Progenitor cell of endocrine pancreas (in vitro differentiated cells): Measurements from ENCODE around the gene DOP1A. TPM values are rescaled to one million over a fixed set of nuclear protein-coding genes. Genes with fewer than 3 reads are reported as not detected.

Experiments used
- DNase-seq: peaks from one replicate; pipeline ENCODE4 v3.0.0; 2021; ENCODE audit warnings: low spot score; ENCODE audit not compliant: unreplicated experiment
- H3K27ac Mint-ChIP-seq: 2 replicates; pipeline ENCODE4 v1.8.0; 2021; ENCODE audit warnings: mild to moderate bottlenecking, moderate library complexity, mixed read lengths
- H3K27me3 Mint-ChIP-seq: 2 replicates; pipeline ENCODE4 v1.8.0; 2021; ENCODE audit warnings: mixed read lengths
- H3K36me3 Mint-ChIP-seq: 2 replicates; pipeline ENCODE4 v1.8.0; 2022; ENCODE audit warnings: mixed read lengths; ENCODE audit not compliant: insufficient read depth
- H3K4me1 Mint-ChIP-seq: 2 replicates; pipeline ENCODE4 v1.8.0; 2021; ENCODE audit warnings: low read depth, mixed read lengths
- H3K4me3 Mint-ChIP-seq: 2 replicates; pipeline ENCODE4 v1.8.0; 2021; ENCODE audit warnings: low read depth, mild to moderate bottlenecking, moderate library complexity, mixed read lengths
- H3K9me3 Mint-ChIP-seq: 2 replicates; pipeline ENCODE4 v1.8.0; 2021; ENCODE audit warnings: low read depth, mixed read lengths
- total RNA-seq: library from RNA; stranded (reverse); gene quantifications from 2 replicates; pipeline ENCODE4 v1.2.1, GENCODE V29; 2021
- TF ChIP-seq, protein P1 (sequence below): fragments of 200-600 bp; sonication (generic); IDR thresholded peaks from one replicate; pipeline ENCODE4 v1.5.0; 2021; ENCODE audit warnings: antibody characterized with exemption, mild to moderate bottlenecking; ENCODE audit not compliant: unreplicated experiment

The DOP1A gene
- total RNA-seq, 1 donor from 2014 or later, result 47.1 TPM

DNA sequence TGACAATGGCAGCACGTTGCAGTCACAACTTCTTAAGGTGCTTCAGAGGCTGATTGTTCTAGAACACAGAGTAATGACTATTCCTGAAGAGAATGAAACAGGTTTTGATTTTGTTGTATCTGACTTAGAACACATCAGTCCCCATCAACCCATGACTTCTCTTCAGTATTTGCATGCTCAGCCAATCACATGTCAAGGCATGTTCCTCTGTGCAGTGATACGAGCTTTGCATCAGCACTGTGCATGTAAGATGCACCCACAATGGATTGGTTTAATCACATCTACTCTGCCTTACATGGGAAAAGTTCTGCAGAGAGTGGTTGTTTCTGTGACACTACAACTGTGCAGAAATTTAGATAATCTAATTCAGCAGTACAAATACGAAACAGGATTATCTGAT lies 71.3 kb downstream of the DOP1A start:
- Mint-ChIP-seq H3K36me3 (peaks cover 25% of the 10 kb centered on the region), H3K9me3 (no peaks in the 10 kb centered on the region), H3K4me3 (no peak overlapping the region), H3K4me1 (no peaks in the 10 kb centered on the region), H3K27me3 (no peaks in the 10 kb centered on the region), H3K27ac (no peak overlapping the region)
- TF ChIP-seq, protein P1, sequence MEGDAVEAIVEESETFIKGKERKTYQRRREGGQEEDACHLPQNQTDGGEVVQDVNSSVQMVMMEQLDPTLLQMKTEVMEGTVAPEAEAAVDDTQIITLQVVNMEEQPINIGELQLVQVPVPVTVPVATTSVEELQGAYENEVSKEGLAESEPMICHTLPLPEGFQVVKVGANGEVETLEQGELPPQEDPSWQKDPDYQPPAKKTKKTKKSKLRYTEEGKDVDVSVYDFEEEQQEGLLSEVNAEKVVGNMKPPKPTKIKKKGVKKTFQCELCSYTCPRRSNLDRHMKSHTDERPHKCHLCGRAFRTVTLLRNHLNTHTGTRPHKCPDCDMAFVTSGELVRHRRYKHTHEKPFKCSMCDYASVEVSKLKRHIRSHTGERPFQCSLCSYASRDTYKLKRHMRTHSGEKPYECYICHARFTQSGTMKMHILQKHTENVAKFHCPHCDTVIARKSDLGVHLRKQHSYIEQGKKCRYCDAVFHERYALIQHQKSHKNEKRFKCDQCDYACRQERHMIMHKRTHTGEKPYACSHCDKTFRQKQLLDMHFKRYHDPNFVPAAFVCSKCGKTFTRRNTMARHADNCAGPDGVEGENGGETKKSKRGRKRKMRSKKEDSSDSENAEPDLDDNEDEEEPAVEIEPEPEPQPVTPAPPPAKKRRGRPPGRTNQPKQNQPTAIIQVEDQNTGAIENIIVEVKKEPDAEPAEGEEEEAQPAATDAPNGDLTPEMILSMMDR, result no peak
- no peak for DNase-seq

DNA sequence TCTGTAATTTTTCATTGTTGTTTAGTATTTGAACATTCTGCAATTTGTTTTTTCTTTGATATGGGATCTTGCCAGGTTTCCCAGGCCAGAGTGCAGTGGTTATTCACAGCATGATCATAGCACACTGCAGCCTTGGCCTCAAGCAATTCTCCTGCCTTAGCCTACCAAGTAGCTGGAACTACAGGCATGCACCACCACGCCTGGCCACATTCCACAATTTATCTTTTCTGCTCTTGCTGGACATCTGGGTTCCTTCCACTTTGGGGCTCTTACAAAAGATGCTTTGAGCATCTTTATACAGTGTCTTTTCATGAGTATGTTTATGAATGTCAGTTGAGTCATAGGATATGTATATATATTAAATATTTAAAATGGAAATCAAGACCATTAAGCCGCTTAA lies 83.6 kb downstream of the DOP1A start:
- DNase-seq, result no peak
- Mint-ChIP-seq H3K9me3 (no peaks in the 10 kb centered on the region), H3K27me3 (no peaks in the 10 kb centered on the region), H3K4me3 (no peak overlapping the region), H3K36me3 (peaks cover 13% of the 10 kb centered on the region), H3K27ac (no peak overlapping the region), H3K4me1 (no peaks in the 10 kb centered on the region)
- TF ChIP-seq, protein P1, result no peak

DNA sequence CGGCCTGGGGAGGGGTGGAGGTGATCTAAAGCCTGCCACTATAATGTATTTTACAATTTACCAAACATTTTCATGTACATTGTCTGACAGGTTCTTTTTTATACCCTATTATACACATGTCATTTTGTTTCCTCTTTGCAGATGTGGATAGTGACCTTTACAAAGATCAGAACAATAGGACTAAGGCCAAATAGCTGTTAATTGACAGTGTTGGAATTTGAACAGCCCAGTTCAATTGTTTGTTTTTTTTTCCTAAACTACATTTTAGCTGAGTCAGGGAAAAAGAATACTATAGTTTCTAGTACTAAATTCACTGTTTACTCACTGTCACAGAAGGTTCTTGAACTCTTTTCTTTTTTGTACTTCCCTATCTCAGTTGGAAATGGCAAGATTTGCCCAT lies 85.4 kb downstream of the DOP1A start:
- Mint-ChIP-seq H3K9me3 (no peaks in the 10 kb centered on the region), H3K4me1 (no peaks in the 10 kb centered on the region), H3K27ac (no peak overlapping the region), H3K27me3 (no peaks in the 10 kb centered on the region), H3K4me3 (no peak overlapping the region), H3K36me3 (peaks cover 10% of the 10 kb centered on the region)
- TF ChIP-seq, protein P1, result no peak
- DNase-seq, result no peak

DNA sequence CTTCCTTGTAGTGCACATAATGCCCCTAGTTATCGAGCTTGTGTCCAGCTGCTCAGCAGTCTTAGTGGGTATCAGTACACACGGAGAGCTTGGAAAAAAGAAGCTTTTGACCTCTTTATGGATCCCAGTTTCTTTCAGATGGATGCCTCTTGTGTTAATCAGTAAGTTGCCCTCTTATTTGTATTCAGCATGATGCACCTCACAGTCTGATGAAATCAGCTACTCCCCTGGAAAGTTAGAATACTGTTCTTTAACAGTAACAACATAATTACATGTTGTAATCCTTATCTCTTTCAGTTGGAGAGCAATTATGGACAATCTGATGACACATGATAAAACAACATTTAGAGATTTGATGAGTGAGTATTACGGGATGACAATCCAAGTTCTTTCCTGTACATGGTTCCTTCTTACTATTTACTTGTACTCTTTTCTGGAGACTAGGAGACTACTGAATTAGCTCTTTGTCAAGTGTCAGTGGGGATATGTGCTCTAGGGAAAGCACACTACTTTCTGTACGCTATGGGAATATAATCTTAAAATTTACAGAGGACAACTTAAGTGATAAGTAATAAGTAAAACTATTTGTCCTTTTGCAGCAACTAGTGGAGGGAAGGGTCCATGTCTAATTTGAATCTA lies 86.5 kb downstream of the DOP1A start:
- TF ChIP-seq, protein P1, result no peak
- Mint-ChIP-seq H3K9me3 (no peaks in the 10 kb centered on the region), H3K27ac (no peak overlapping the region), H3K4me1 (no peaks in the 10 kb centered on the region), H3K27me3 (no peaks in the 10 kb centered on the region), H3K36me3 (peaks cover 9% of the 10 kb centered on the region), H3K4me3 (no peak overlapping the region)
- DNase-seq, result no peak

DNA sequence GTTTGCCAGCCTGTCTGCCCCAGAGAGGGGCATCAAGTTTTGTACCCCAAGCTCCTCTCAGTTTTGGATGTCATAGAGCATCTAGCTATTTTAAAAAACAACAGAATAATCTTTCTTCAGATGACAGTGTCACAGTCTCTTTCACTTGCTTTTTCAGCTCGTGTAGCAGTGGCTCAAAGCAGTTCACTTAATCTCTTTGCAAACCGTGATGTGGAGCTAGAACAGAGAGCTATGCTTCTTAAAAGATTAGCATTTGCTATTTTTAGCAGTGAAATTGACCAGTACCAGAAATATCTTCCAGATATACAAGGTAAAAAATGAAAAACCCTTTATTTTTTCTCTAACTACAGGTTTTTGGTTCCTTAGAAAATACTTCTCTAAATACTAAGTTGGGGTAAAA lies 88.3 kb downstream of the DOP1A start:
- no peaks in the 10 kb centered on the region for H3K4me1 Mint-ChIP-seq
- H3K27me3 Mint-ChIP-seq, result no peaks in the 10 kb centered on the region
- H3K4me3 Mint-ChIP-seq, result no peak overlapping the region
- peaks cover 10% of the 10 kb centered on the region for H3K36me3 Mint-ChIP-seq
- no peaks in the 10 kb centered on the region for H3K9me3 Mint-ChIP-seq
- no peak for DNase-seq
- H3K27ac Mint-ChIP-seq, result no peak overlapping the region
- TF ChIP-seq, protein P1, result no peak
